ENCODE results near the gene B4GALT3. TPM values are rescaled to one million over a fixed set of nuclear protein-coding genes. Genes with fewer than 3 reads are reported as not detected.

B4GALT3 gene
- total and polyA plus RNA-seq, 4 experiments from 2014 or later: 55.9 to 71.5 (median 62.5) TPM

- H3K27ac ChIP-seq (ENCODE audit: low read depth, low read length): no peak overlapping the region
- DNase-seq: no peak
- peaks cover 48 to 76% of the 10 kb centered on the region in 2 donors for H3K36me3 Mint-ChIP-seq
- peak overlapping the region in 5 of 7 donors; percentile 37 to 86 (median 54) for H3K27ac Mint-ChIP-seq
- ChIA-PET CTCF (ENCODE audit: partially characterized antibody) (interaction anchor here (1.3 kb wide), 1 partner anchor 9 kb away, joined by 3 read pairs; no protein-coding TSS in a partner anchor), POLR2A (ENCODE audit: partially characterized antibody) (interaction anchor here (0.7 to 1.4 kb wide), 3 partner anchors 10 to 118 kb away, joined by 4 to 5 read pairs (median 4); no protein-coding TSS in a partner anchor)
- peak overlapping the region in 2 of 8 donors; percentile 29 to 46 for H3K4me3 Mint-ChIP-seq
- peaks cover 28% of the 10 kb centered on the region for H3K4me1 ChIP-seq (ENCODE audit: insufficient read depth, low read length)
- intact Hi-C loops (cut with micrococcal nuclease): no loop called here
- H3K4me1 Mint-ChIP-seq: peaks cover 30 to 74% (median 50%) of the 10 kb centered on the region in 4 donors
- H3K9me3 Mint-ChIP-seq: no peaks in the 10 kb centered on the region
- peaks cover 59% of the 10 kb centered on the region for H3K36me3 ChIP-seq (ENCODE audit: insufficient read depth, low read length)
- H3K27me3 Mint-ChIP-seq: no peaks in the 10 kb centered on the region
- H3K9me3 ChIP-seq (ENCODE audit: control insufficient read depth in 1 of 2, low read length in 2 of 2): no peaks in the 10 kb centered on the region
- no peak overlapping the region for H3K4me3 ChIP-seq (ENCODE audit: low read length in 2 of 2)
- no peaks in the 10 kb centered on the region for H3K27me3 ChIP-seq (ENCODE audit: insufficient read depth, low read length)
These were observed 4.4 kb downstream of the B4GALT3 start for GRCh38 chr1:161172776-161173376.

- Histone ChIP-seq H3K27me3 (ENCODE audit: insufficient read depth, low read length) (no peaks in the 10 kb centered on the region), H3K4me3 (ENCODE audit: low read length in 2 of 2) (no peak overlapping the region), H3K36me3 (ENCODE audit: insufficient read depth, low read length) (peaks cover 59% of the 10 kb centered on the region), H3K27ac (ENCODE audit: low read depth, low read length) (no peak overlapping the region), H3K4me1 (ENCODE audit: insufficient read depth, low read length) (peaks cover 29% of the 10 kb centered on the region), H3K9me3 (ENCODE audit: control insufficient read depth in 1 of 2, low read length in 2 of 2) (no peaks in the 10 kb centered on the region)
- H3K4me3 Mint-ChIP-seq: peak overlapping the region in 1 of 8 donors; percentile 29
- intact Hi-C loops (cut with micrococcal nuclease): no loop called here
- H3K9me3 Mint-ChIP-seq: no peaks in the 10 kb centered on the region
- CTCF ChIA-PET (ENCODE audit: partially characterized antibody): interaction anchor here (1.3 kb wide), 1 partner anchor 10 kb away, joined by 3 read pairs; no protein-coding TSS in a partner anchor
- peaks cover 27 to 74% (median 48%) of the 10 kb centered on the region in 4 donors for H3K4me1 Mint-ChIP-seq
- no peak for DNase-seq
- no peaks in the 10 kb centered on the region for H3K27me3 Mint-ChIP-seq
- POLR2A ChIA-PET (ENCODE audit: partially characterized antibody): interaction anchor here (0.7 to 1.4 kb wide), 3 partner anchors 10 to 119 kb away, joined by 4 to 5 read pairs (median 4); no protein-coding TSS in a partner anchor
- peak overlapping the region in 4 of 7 donors; percentile 36 to 86 (median 72) for H3K27ac Mint-ChIP-seq
- peaks cover 48 to 76% of the 10 kb centered on the region in 2 donors for H3K36me3 Mint-ChIP-seq
These were observed 5.0 kb downstream of the B4GALT3 start for GRCh38 chr1:161172349-161172748.

- Histone ChIP-seq H3K36me3 (ENCODE audit: insufficient read depth, low read length) (peaks cover 59% of the 10 kb centered on the region), H3K27me3 (ENCODE audit: insufficient read depth, low read length) (no peaks in the 10 kb centered on the region), H3K27ac (ENCODE audit: low read depth, low read length) (no peak overlapping the region), H3K9me3 (ENCODE audit: control insufficient read depth in 1 of 2, low read length in 2 of 2) (no peaks in the 10 kb centered on the region), H3K4me3 (ENCODE audit: low read length in 2 of 2) (no peak overlapping the region), H3K4me1 (ENCODE audit: insufficient read depth, low read length) (peaks cover 33% of the 10 kb centered on the region)
- Mint-ChIP-seq H3K36me3 (peaks cover 48 to 70% of the 10 kb centered on the region in 2 donors), H3K4me1 (peaks cover 30 to 77% (median 49%) of the 10 kb centered on the region in 4 donors), H3K27me3 (no peaks in the 10 kb centered on the region), H3K4me3 (no peak overlapping the region), H3K9me3 (no peaks in the 10 kb centered on the region), H3K27ac (peak overlapping the region in 1 of 7 donors; percentile 63)
- ChIA-PET CTCF (ENCODE audit: partially characterized antibody) (interaction anchor here (1.0 to 8.2 kb wide), 3 partner anchors 9 to 44 kb away, joined by 3 to 98 read pairs (median 3); no protein-coding TSS in a partner anchor), POLR2A (ENCODE audit: partially characterized antibody) (interaction anchor here (1.0 to 7.3 kb wide), 5 partner anchors 9 to 102 kb away, joined by 3 to 132 read pairs (median 4); partner anchors contain the start of genes ARHGAP30 and USP21)
- no peak for DNase-seq
- intact Hi-C loops (cut with micrococcal nuclease): no loop called here
These were observed 5.6 kb downstream of the B4GALT3 start for GRCh38 chr1:161171696-161172095.

GRCh38 chr1:161171191-161171590 lies 6.1 kb downstream of the B4GALT3 start:
- ChIA-PET CTCF (ENCODE audit: partially characterized antibody) (interaction anchor here (1.0 to 8.2 kb wide), 3 partner anchors 10 to 54 kb away, joined by 3 to 98 read pairs (median 10); partner anchors contain the start of gene TOMM40L), POLR2A (ENCODE audit: partially characterized antibody) (interaction anchor here (0.7 to 7.3 kb wide), 7 partner anchors 9 to 101 kb away, joined by 3 to 132 read pairs (median 4); partner anchors contain the start of genes ARHGAP30, DEDD, NDUFS2 and USP21)
- intact Hi-C loops (cut with micrococcal nuclease): no loop called here
- H3K36me3 Mint-ChIP-seq: peaks cover 48 to 67% of the 10 kb centered on the region in 2 donors
- Histone ChIP-seq H3K36me3 (ENCODE audit: insufficient read depth, low read length) (peaks cover 59% of the 10 kb centered on the region), H3K9me3 (ENCODE audit: control insufficient read depth in 1 of 2, low read length in 2 of 2) (no peaks in the 10 kb centered on the region), H3K4me1 (ENCODE audit: insufficient read depth, low read length) (peaks cover 30% of the 10 kb centered on the region), H3K27me3 (ENCODE audit: insufficient read depth, low read length) (no peaks in the 10 kb centered on the region), H3K27ac (ENCODE audit: low read depth, low read length) (no peak overlapping the region), H3K4me3 (ENCODE audit: low read length in 2 of 2) (no peak overlapping the region)
- peak overlapping the region in 3 of 7 donors; percentile 17 to 63 (median 59) for H3K27ac Mint-ChIP-seq
- DNase-seq: no peak
- no peaks in the 10 kb centered on the region for H3K27me3 Mint-ChIP-seq
- H3K4me1 Mint-ChIP-seq: peaks cover 27 to 77% (median 46%) of the 10 kb centered on the region in 4 donors
- H3K4me3 Mint-ChIP-seq: no peak overlapping the region
- no peaks in the 10 kb centered on the region for H3K9me3 Mint-ChIP-seq

- intact Hi-C loops (cut with micrococcal nuclease): loop anchor here (5.0 kb wide), 1 partner anchor 122 kb away; the partner anchor contains the start of gene USF1
- no peaks in the 10 kb centered on the region for H3K27me3 Mint-ChIP-seq
- Histone ChIP-seq H3K4me3 (ENCODE audit: low read length in 2 of 2) (no peak overlapping the region), H3K9me3 (ENCODE audit: control insufficient read depth in 1 of 2, low read length in 2 of 2) (no peaks in the 10 kb centered on the region), H3K4me1 (ENCODE audit: insufficient read depth, low read length) (peaks cover 26% of the 10 kb centered on the region), H3K36me3 (ENCODE audit: insufficient read depth, low read length) (peaks cover 46% of the 10 kb centered on the region), H3K27me3 (ENCODE audit: insufficient read depth, low read length) (no peaks in the 10 kb centered on the region), H3K27ac (ENCODE audit: low read depth, low read length) (no peak overlapping the region)
- peaks cover 32 to 54% of the 10 kb centered on the region in 2 donors for H3K36me3 Mint-ChIP-seq
- no peaks in the 10 kb centered on the region for H3K9me3 Mint-ChIP-seq
- ChIA-PET CTCF (ENCODE audit: partially characterized antibody) (interaction anchor here (0.6 to 8.2 kb wide), 8 partner anchors 7 to 179 kb away, joined by 4 to 115 read pairs (median 46); partner anchors contain the start of genes B4GALT3, NDUFS2 and TOMM40L), POLR2A (ENCODE audit: partially characterized antibody) (interaction anchor here (0.7 to 7.3 kb wide), 6 partner anchors 12 to 144 kb away, joined by 3 to 132 read pairs (median 4); partner anchors contain the start of gene NDUFS2)
- H3K4me3 Mint-ChIP-seq: peak overlapping the region in 1 of 8 donors; percentile 44
- H3K4me1 Mint-ChIP-seq: peaks cover 14 to 74% (median 40%) of the 10 kb centered on the region in 4 donors
- H3K27ac Mint-ChIP-seq: peak overlapping the region in 3 of 7 donors; percentile 6 to 70 (median 52)
- DNase-seq: no peak
These were observed 8.4 kb downstream of the B4GALT3 start for GRCh38 chr1:161168906-161169305.

- Histone ChIP-seq H3K4me3 (ENCODE audit: low read length in 2 of 2) (peak overlapping the region; percentile 50 to 77), H3K4me1 (ENCODE audit: insufficient read depth, low read length) (peaks cover 29% of the 10 kb centered on the region), H3K27me3 (ENCODE audit: insufficient read depth, low read length) (no peaks in the 10 kb centered on the region), H3K36me3 (ENCODE audit: insufficient read depth, low read length) (peaks cover 42% of the 10 kb centered on the region), H3K9me3 (ENCODE audit: control insufficient read depth in 1 of 2, low read length in 2 of 2) (no peaks in the 10 kb centered on the region), H3K27ac (ENCODE audit: low read depth, low read length) (peak overlapping the region; percentile 83)
- Mint-ChIP-seq H3K4me3 (peak overlapping the region; percentile 89 to 96 (median 94)), H3K4me1 (peaks cover 17 to 72% (median 39%) of the 10 kb centered on the region in 4 donors), H3K36me3 (peaks cover 25 to 48% of the 10 kb centered on the region in 2 donors), H3K27ac (peak overlapping the region; percentile 96 to 100 (median 100)), H3K27me3 (no peaks in the 10 kb centered on the region), H3K9me3 (peaks cover 0 to 2% (median 0%) of the 10 kb centered on the region in 8 donors)
- intact Hi-C loops (cut with micrococcal nuclease): loop anchor here (1.0 to 5.0 kb wide), 6 partner anchors 10 to 120 kb away; partner anchors contain the start of genes B4GALT3, DEDD, NDUFS2 and USF1
- ChIA-PET POLR2A (ENCODE audit: partially characterized antibody) (interaction anchor here (0.8 to 7.3 kb wide), 28 partner anchors 9 to 223 kb away, joined by 3 to 132 read pairs (median 6); partner anchors contain the start of genes B4GALT3, DEDD, KLHDC9 and NDUFS2), CTCF (ENCODE audit: partially characterized antibody) (interaction anchor here (1.0 to 8.2 kb wide), 21 partner anchors 9 to 216 kb away, joined by 3 to 115 read pairs (median 9); partner anchors contain the start of genes B4GALT3, CFAP126, DEDD and NDUFS2)
- no peak for DNase-seq
These were observed 10.4 kb downstream of the B4GALT3 start for GRCh38 chr1:161166669-161167548.

Data from CD4-positive, alpha-beta memory T cell (primary cell).